Neural progenitor cell (in vitro differentiated cells): ENCODE data around the gene ABHD14A.

Experiments
- EZH2 ChIP-seq: fragments of 200-600 bp; sonication (generic); IDR thresholded peaks from 2 replicates; pipeline ENCODE4 v1.6.1; 2017; ENCODE audit warnings: antibody characterized with exemption, mild to moderate bottlenecking, moderate library complexity
- EZH2phosphoT487 ChIP-seq: fragments of 200-600 bp; sonication (generic); IDR thresholded peaks from 2 replicates; pipeline ENCODE4 v1.6.1; 2017; ENCODE audit warnings: antibody characterized with exemption
- TF ChIP-seq, protein P1 (sequence below): fragments of 200-600 bp; sonication (generic); IDR thresholded peaks from 2 replicates; pipeline ENCODE4 v1.5.1; 2017; ENCODE audit warnings: antibody characterized with exemption, mild to moderate bottlenecking

DNA sequence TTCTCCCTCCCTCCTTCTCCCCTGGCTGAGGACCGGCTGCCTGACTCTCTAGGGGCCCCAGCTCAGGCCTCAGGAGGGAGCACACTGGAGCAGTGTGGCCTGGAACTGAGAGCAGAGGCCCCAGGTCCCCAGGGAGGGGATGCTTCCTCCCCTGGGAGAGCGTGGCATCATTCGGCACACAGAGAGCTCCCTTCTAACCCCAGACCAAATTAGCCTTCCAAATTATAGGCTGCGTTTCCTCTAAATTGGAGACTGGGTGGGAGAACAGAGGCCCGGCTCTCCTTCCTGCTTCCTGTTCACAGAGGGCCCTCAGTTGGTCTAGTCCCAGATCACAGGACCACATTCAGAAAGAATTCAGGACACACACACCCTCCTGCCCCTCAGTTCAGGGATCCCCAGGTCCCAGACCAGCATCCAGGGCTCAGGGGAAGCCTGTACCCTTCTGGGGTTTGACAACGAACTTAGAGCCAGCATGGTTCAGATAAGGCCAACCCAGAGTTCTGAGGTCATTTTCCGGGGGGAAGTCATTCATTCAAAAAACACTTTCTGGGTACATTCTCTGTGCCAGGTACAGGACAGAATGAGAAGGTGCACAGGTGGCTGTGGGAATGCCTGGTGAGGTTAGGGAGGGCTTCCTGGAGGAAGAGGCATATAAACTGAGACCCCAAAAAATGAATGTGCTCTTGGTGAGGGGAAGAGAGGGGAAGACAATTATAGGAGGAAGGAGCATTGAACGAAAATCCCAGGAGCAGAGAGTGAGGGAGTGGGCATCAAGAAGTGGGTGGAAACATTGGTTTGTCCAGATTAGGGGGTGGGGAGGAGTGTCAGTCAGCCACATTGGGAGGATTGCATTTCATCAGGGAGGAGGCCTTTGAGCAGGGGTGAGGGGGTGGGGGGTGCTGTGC, 49.2 kb downstream of the ABHD14A start:
- TF ChIP-seq EZH2 (no peak), EZH2phosphoT487 (no peak)
- TF ChIP-seq, protein P1, sequence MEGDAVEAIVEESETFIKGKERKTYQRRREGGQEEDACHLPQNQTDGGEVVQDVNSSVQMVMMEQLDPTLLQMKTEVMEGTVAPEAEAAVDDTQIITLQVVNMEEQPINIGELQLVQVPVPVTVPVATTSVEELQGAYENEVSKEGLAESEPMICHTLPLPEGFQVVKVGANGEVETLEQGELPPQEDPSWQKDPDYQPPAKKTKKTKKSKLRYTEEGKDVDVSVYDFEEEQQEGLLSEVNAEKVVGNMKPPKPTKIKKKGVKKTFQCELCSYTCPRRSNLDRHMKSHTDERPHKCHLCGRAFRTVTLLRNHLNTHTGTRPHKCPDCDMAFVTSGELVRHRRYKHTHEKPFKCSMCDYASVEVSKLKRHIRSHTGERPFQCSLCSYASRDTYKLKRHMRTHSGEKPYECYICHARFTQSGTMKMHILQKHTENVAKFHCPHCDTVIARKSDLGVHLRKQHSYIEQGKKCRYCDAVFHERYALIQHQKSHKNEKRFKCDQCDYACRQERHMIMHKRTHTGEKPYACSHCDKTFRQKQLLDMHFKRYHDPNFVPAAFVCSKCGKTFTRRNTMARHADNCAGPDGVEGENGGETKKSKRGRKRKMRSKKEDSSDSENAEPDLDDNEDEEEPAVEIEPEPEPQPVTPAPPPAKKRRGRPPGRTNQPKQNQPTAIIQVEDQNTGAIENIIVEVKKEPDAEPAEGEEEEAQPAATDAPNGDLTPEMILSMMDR: no peak
